ENCODE results near the gene SDK1. TPM values are rescaled to one million over a fixed set of nuclear protein-coding genes. Genes with fewer than 3 reads are reported as not detected.

The SDK1 gene
- total and polyA plus RNA-seq, 10 of the 15 experiments (the other 5 are each of a cell fraction or from before 2014, with no cell fraction given), result 0.14 to 0.33 TPM; not detected in 8

DNA sequence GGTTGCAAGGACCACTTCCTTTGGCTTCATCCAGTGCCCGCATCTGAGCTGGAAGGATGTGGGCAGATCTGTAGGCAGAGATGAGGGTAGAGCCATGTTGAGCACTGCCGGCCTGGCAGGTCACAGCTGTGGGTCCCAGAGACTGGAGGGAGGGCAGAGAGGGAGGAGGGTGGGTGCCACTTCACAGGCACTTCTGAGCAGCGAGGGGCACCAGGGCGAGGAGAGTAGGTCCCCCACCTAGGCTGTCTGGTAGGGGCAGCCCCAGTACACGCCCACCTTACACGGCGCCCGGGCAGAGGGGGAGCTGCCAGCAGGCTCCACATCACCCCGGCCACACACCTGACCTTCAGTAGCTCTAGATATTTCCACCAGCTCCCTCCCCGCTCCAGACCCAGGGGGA, 908.1 kb downstream of the SDK1 start (continued):
- TF ChIP-seq, protein P1, sequence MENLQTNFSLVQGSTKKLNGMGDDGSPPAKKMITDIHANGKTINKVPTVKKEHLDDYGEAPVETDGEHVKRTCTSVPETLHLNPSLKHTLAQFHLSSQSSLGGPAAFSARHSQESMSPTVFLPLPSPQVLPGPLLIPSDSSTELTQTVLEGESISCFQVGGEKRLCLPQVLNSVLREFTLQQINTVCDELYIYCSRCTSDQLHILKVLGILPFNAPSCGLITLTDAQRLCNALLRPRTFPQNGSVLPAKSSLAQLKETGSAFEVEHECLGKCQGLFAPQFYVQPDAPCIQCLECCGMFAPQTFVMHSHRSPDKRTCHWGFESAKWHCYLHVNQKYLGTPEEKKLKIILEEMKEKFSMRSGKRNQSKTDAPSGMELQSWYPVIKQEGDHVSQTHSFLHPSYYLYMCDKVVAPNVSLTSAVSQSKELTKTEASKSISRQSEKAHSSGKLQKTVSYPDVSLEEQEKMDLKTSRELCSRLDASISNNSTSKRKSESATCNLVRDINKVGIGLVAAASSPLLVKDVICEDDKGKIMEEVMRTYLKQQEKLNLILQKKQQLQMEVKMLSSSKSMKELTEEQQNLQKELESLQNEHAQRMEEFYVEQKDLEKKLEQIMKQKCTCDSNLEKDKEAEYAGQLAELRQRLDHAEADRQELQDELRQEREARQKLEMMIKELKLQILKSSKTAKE (IDR thresholded peaks at IDR 0.05; ENCODE audit: low read depth, poor library complexity, severe bottlenecking), result no peak
- TF ChIP-seq ESRRA (IDR thresholded peaks at IDR 0.05; ENCODE audit: low read length), result no peak

DNA sequence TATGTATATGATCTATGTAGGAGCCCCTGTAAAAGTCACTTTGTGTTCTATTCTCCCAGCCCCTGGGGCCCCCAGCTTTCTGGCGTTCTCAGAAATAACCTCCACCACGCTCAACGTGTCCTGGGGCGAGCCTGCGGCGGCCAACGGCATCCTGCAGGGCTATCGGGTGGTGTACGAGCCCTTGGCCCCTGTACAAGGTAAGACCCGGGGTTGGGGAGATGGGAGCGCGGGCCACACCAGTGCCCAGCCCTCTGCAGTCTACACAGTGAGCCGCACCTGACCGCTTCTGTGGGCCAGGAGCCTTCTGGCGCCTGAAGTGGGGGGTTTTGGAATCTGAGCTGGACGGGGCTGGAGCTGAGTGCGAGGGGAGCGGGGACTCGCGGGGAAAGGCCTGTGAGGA, 908.9 kb downstream of the SDK1 start:
- Histone ChIP-seq H3K27me3 (replicated peaks in 1 of 2; ENCODE audit: control insufficient read depth in 2 of 2, insufficient read depth in 2 of 2, low read length in 1 of 2) (no peaks in the 10 kb centered on the region), H2AFZ (ENCODE audit: control insufficient read depth, low read depth, low read length) (no peak overlapping the region), H3K79me2 (ENCODE audit: control insufficient read depth, insufficient read depth, low read length) (no peaks in the 10 kb centered on the region), H3K4me1 (ENCODE audit: control insufficient read depth, insufficient read depth, low read length) (no peaks in the 10 kb centered on the region), H3K9me3 (replicated peaks; ENCODE audit: control insufficient read depth, insufficient read depth, low read length) (no peaks in the 10 kb centered on the region; the same call in 2 of the 3 replicates), H3K9ac (ENCODE audit: control insufficient read depth, insufficient read depth, low read length) (no peak overlapping the region), H3K36me3 (ENCODE audit: control insufficient read depth in 2 of 2, insufficient read depth in 2 of 2, low read length in 1 of 2) (no peaks in the 10 kb centered on the region), H3K4me2 (ENCODE audit: control insufficient read depth, insufficient read depth) (no peak overlapping the region), H4K20me1 (ENCODE audit: control insufficient read depth, insufficient read depth) (no peaks in the 10 kb centered on the region), H3K4me3 (no peak overlapping the region), H3K27ac (ENCODE audit: control insufficient read depth, insufficient read depth) (no peak overlapping the region)
- POLR2A ChIA-PET, result no interaction called here
- in situ Hi-C loops (cut with MboI) (no loop called here), intact Hi-C loops (cut with micrococcal nuclease; ENCODE audit: unreplicated experiment) (no loop called here)
- BruUV-seq (replicated peaks), result no TSS peak
- ATAC-seq (no peak), DNase-seq (ENCODE audit: low read depth, low spot score) (no peak), FAIRE-seq (no peak)
- RAD21 ChIA-PET (ENCODE audit: unreplicated experiment), result no interaction called here
- SMC1A ChIA-PET (ENCODE audit: uncharacterized antibody, unreplicated experiment), result no interaction called here
- CTCF ChIA-PET, result no interaction called here
- 51% methylated on average over 20 of the region's 20 CpGs for WGBS (ENCODE audit: insufficient coverage, insufficient replicate concordance, low lambda C conversion rate, missing lambda C conversion rate)
- TF ChIP-seq EGR1 (IDR thresholded peaks at IDR 0.05; ENCODE audit: borderline replicate concordance in 1 of 2, low read depth in 2 of 2, low read length in 2 of 2) (no peak), JUNB (IDR thresholded peaks at IDR 0.05) (no peak)

DNA sequence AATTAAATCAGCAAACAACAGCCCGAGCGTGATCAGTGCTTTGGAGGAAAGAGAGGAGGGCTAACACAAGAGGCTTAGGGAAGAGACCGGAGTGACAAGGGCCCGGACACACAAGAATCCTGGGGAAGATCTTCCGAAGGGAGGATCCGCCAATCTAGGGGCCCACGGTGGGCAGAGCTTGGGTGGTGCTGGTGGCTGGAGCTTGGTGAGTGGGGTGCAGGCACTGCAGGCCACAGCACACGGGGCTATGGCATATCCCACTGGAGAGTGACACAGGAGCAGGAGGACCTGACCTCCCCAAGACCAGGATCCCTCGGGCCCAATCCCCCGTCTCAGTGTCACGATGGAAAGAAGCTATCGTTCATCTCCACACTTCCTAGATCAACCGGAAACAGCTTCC, 909.8 kb downstream of the SDK1 start:
- ChIA-PET RAD21 (ENCODE audit: unreplicated experiment) (no interaction called here), SMC1A (ENCODE audit: uncharacterized antibody, unreplicated experiment) (no interaction called here), CTCF (no interaction called here), POLR2A (no interaction called here)
- Histone ChIP-seq H3K4me3 (no peak overlapping the region), H3K36me3 (ENCODE audit: control insufficient read depth in 2 of 2, insufficient read depth in 2 of 2, low read length in 1 of 2) (no peaks in the 10 kb centered on the region), H3K4me1 (ENCODE audit: control insufficient read depth, insufficient read depth, low read length) (no peaks in the 10 kb centered on the region), H3K9me3 (replicated peaks; ENCODE audit: control insufficient read depth, insufficient read depth, low read length) (no peaks in the 10 kb centered on the region; the same call in 2 of the 3 replicates), H2AFZ (ENCODE audit: control insufficient read depth, low read depth, low read length) (no peak overlapping the region), H3K27ac (ENCODE audit: control insufficient read depth, insufficient read depth) (no peak overlapping the region), H4K20me1 (ENCODE audit: control insufficient read depth, insufficient read depth) (no peaks in the 10 kb centered on the region), H3K27me3 (replicated peaks in 1 of 2; ENCODE audit: control insufficient read depth in 2 of 2, insufficient read depth in 2 of 2, low read length in 1 of 2) (no peaks in the 10 kb centered on the region), H3K9ac (ENCODE audit: control insufficient read depth, insufficient read depth, low read length) (no peak overlapping the region), H3K4me2 (ENCODE audit: control insufficient read depth, insufficient read depth) (no peak overlapping the region), H3K79me2 (ENCODE audit: control insufficient read depth, insufficient read depth, low read length) (no peaks in the 10 kb centered on the region)
- DNase-seq (ENCODE audit: low read depth, low spot score) (no peak), FAIRE-seq (no peak), ATAC-seq (no peak)
- BruUV-seq (replicated peaks), result no TSS peak
- in situ Hi-C loops (cut with MboI), result no loop called here
- 49% methylated on average over 12 of the region's 13 CpGs for WGBS (ENCODE audit: insufficient coverage, insufficient replicate concordance, low lambda C conversion rate, missing lambda C conversion rate)
- intact Hi-C loops (cut with micrococcal nuclease; ENCODE audit: unreplicated experiment), result no loop called here
- TF ChIP-seq TARDBP (IDR thresholded peaks at IDR 0.05; ENCODE audit: borderline replicate concordance) (no peak), STAT3 (IDR thresholded peaks at IDR 0.05; ENCODE audit: low read depth, low read length) (no peak), RUNX3 (IDR thresholded peaks at IDR 0.05; ENCODE audit: low read length) (no peak), SUZ12 (IDR thresholded peaks at IDR 0.05; ENCODE audit: unreplicated experiment) (no peak), NR2C2 (IDR thresholded peaks at IDR 0.05; ENCODE audit: borderline replicate concordance, control insufficient read depth, insufficient read length, low read depth) (no peak), YY1 (IDR thresholded peaks at IDR 0.05; ENCODE audit: low read depth, low read length) (no peak)
- TF ChIP-seq, protein P2, sequence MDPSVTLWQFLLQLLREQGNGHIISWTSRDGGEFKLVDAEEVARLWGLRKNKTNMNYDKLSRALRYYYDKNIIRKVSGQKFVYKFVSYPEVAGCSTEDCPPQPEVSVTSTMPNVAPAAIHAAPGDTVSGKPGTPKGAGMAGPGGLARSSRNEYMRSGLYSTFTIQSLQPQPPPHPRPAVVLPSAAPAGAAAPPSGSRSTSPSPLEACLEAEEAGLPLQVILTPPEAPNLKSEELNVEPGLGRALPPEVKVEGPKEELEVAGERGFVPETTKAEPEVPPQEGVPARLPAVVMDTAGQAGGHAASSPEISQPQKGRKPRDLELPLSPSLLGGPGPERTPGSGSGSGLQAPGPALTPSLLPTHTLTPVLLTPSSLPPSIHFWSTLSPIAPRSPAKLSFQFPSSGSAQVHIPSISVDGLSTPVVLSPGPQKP (IDR thresholded peaks at IDR 0.05; ENCODE audit: low read depth, low read length), result no peak
- TF ChIP-seq, protein P3, sequence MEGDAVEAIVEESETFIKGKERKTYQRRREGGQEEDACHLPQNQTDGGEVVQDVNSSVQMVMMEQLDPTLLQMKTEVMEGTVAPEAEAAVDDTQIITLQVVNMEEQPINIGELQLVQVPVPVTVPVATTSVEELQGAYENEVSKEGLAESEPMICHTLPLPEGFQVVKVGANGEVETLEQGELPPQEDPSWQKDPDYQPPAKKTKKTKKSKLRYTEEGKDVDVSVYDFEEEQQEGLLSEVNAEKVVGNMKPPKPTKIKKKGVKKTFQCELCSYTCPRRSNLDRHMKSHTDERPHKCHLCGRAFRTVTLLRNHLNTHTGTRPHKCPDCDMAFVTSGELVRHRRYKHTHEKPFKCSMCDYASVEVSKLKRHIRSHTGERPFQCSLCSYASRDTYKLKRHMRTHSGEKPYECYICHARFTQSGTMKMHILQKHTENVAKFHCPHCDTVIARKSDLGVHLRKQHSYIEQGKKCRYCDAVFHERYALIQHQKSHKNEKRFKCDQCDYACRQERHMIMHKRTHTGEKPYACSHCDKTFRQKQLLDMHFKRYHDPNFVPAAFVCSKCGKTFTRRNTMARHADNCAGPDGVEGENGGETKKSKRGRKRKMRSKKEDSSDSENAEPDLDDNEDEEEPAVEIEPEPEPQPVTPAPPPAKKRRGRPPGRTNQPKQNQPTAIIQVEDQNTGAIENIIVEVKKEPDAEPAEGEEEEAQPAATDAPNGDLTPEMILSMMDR (IDR thresholded peaks at IDR 0.05 in 2 of 3, conservative IDR thresholded peaks at IDR 0.05 in 1 of 3; ENCODE audit: control insufficient read depth in 2 of 3, extremely low read depth in 1 of 3, insufficient read depth in 1 of 3, low read depth in 3 of 3, low read length in 3 of 3), result no peak

Data from GM12878 (cell line).